CD4-positive, alpha-beta T cell (primary cell): ENCODE data around the gene ABCC6. TPM values are rescaled to one million over a fixed set of nuclear protein-coding genes. Genes with fewer than 3 reads are reported as not detected.

ENCODE experiments used
- ATAC-seq: fragments of 200-7000 bp; cut with Tn5 transposase; one replicate; pipeline ENCODE4 v1.10.0; 2022; ENCODE audit warnings: mild to moderate bottlenecking; ENCODE audit not compliant: poor library complexity
- CTCF ChIA-PET: fragments of 350-600 bp; sonication (Branson Sonifier 250); formaldehyde crosslinking; loops from one replicate; lab custom pipeline; 2021; ENCODE audit warnings: antibody characterized with exemption, inconsistent platforms; lab: Charles Lee
- POLR2A ChIA-PET: fragments of 350-600 bp; sonication (Branson Sonifier 250); formaldehyde crosslinking; loops from one replicate; lab custom pipeline; 2021; ENCODE audit warnings: antibody characterized with exemption, inconsistent platforms; lab: Charles Lee
- DNase-seq, 14 experiments: peaks; one replicate each; pipeline ENCODE4 v3.0.0-alpha.2; 2013 to 2020; ENCODE audit warnings: mixed read lengths in 2 of 14
- H3K27ac ChIP-seq, 2 donors: one replicate each; pipeline versions ENCODE4 v1.5.1 to v1.7.0; 2013; ENCODE audit warnings: low read length in 2 of 2, low read depth in 1 of 2, mild to moderate bottlenecking in 1 of 2
- H3K27me3 ChIP-seq, 2 experiments: 1 replicate in 1 of 2; 2 replicates in 1 of 2; pipeline versions ENCODE4 v1.6.1 to v1.7.0; 2013; ENCODE audit warnings: low read length in 2 of 2, control low read depth in 1 of 2, mild to moderate bottlenecking in 1 of 2, moderate library complexity in 1 of 2; ENCODE audit not compliant: insufficient read depth in 2 of 2, control insufficient read depth in 1 of 2
- H3K36me3 ChIP-seq: one replicate; pipeline ENCODE4 v1.6.1; 2013; ENCODE audit warnings: low read length, control low read depth; ENCODE audit not compliant: insufficient read depth
- H3K4me1 ChIP-seq: one replicate; pipeline ENCODE4 v1.6.1; 2013; ENCODE audit warnings: low read length, control low read depth; ENCODE audit not compliant: insufficient read depth
- H3K4me3 ChIP-seq: one replicate; pipeline ENCODE4 v1.5.1; 2013; ENCODE audit warnings: mild to moderate bottlenecking, low read length, moderate library complexity
- H3K9me3 ChIP-seq, 2 experiments: 1 replicate in 1 of 2; 2 replicates in 1 of 2; pipeline versions ENCODE4 v1.6.1 to v1.7.0; 2013; ENCODE audit warnings: low read length in 2 of 2, mild to moderate bottlenecking in 2 of 2, control low read depth in 1 of 2, moderate library complexity in 1 of 2; ENCODE audit not compliant: control insufficient read depth in 1 of 2, insufficient read depth in 1 of 2
- H3K27ac Mint-ChIP-seq: one replicate; pipeline ENCODE4 v1.8.0; 2020; ENCODE audit warnings: mixed read lengths
- H3K27me3 Mint-ChIP-seq: one replicate; pipeline ENCODE4 v1.8.0; 2021; ENCODE audit warnings: mixed read lengths
- H3K36me3 Mint-ChIP-seq: one replicate; pipeline ENCODE4 v1.8.0; 2021; ENCODE audit warnings: low read depth, mixed read lengths
- H3K4me1 Mint-ChIP-seq: one replicate; pipeline ENCODE4 v1.8.0; 2021; ENCODE audit warnings: low read depth, mixed read lengths
- H3K4me3 Mint-ChIP-seq: one replicate; pipeline ENCODE4 v1.8.0; 2020; ENCODE audit warnings: mild to moderate bottlenecking, mixed read lengths
- H3K9me3 Mint-ChIP-seq: one replicate; pipeline ENCODE4 v1.8.0; 2020; ENCODE audit warnings: mixed read lengths
- CTCF ChIP-seq: fragments of 200-600 bp; IDR thresholded peaks from one replicate; pipeline ENCODE4 v1.8.0; 2022; ENCODE audit warnings: antibody characterized with exemption, mild to moderate bottlenecking
- intact Hi-C, 2 experiments: fragments of 100-400 bp; cut with DNase I in 1 of 2; cut with micrococcal nuclease in 1 of 2; formaldehyde crosslinking; loops; one replicate each; pipeline versions ENCODE4 v1.15.1 to v1.9.0; 2023 to 2025; cut with DNase I, micrococcal nuclease
- total RNA-seq, 174 experiments: library from RNA in 2 of 174; stranded (reverse) in 2 of 174; gene quantifications; one replicate each; pipeline ENCODE4 v1.2.3 and lab custom pipeline; 2021 to 2026

Gene ABCC6
- total RNA-seq, 2 experiments from 2014 or later, result not detected

- no peak overlapping the region for H3K4me3 Mint-ChIP-seq
- POLR2A ChIA-PET, result no interaction called here
- Histone ChIP-seq H3K27me3 (no peaks in the 10 kb centered on the region), H3K36me3 (peaks cover 53% of the 10 kb centered on the region), H3K4me3 (no peak overlapping the region), H3K9me3 (peaks cover 10 to 13% of the 10 kb centered on the region in 2 experiments), H3K4me1 (peaks cover 5% of the 10 kb centered on the region), H3K27ac (no peak overlapping the region)
- no peak for ATAC-seq
- H3K27me3 Mint-ChIP-seq, result no peaks in the 10 kb centered on the region
- DNase-seq, result no peak
- peaks cover 4% of the 10 kb centered on the region for H3K9me3 Mint-ChIP-seq
- no peak for TF ChIP-seq CTCF
- CTCF ChIA-PET, result no interaction called here
- peaks cover 4% of the 10 kb centered on the region for H3K4me1 Mint-ChIP-seq
- intact Hi-C loops, result loop anchor here (5.0 kb wide), 2 partner anchors 238 to 423 kb away; partner anchors contain the start of gene CEP20 (in 1 of the 2)
- H3K36me3 Mint-ChIP-seq, result peaks cover 84% of the 10 kb centered on the region
- H3K27ac Mint-ChIP-seq, result no peak overlapping the region
Measured at GRCh38 chr16:16124974-16125373, 98.3 kb downstream of the ABCC6 start.

- ATAC-seq, result no peak
- Histone ChIP-seq H3K4me1 (peaks cover 8% of the 10 kb centered on the region), H3K36me3 (peaks cover 51% of the 10 kb centered on the region), H3K4me3 (no peak overlapping the region), H3K27me3 (no peaks in the 10 kb centered on the region), H3K9me3 (peaks cover 10 to 13% of the 10 kb centered on the region in 2 experiments), H3K27ac (no peak overlapping the region)
- Mint-ChIP-seq H3K4me1 (peaks cover 4% of the 10 kb centered on the region), H3K27ac (no peak overlapping the region), H3K36me3 (peaks cover 90% of the 10 kb centered on the region), H3K4me3 (no peak overlapping the region), H3K9me3 (peaks cover 4% of the 10 kb centered on the region), H3K27me3 (no peaks in the 10 kb centered on the region)
- ChIA-PET CTCF (no interaction called here), POLR2A (no interaction called here)
- intact Hi-C loops, result no loop called here
- no peak for DNase-seq
- no peak for TF ChIP-seq CTCF
Measured at GRCh38 chr16:16124438-16124837, 98.9 kb downstream of the ABCC6 start.

GRCh38 chr16:16122264-16122663 lies 101.0 kb downstream of the ABCC6 start:
- no peak for TF ChIP-seq CTCF
- Mint-ChIP-seq H3K4me3 (no peak overlapping the region), H3K4me1 (no peaks in the 10 kb centered on the region), H3K27ac (no peak overlapping the region), H3K27me3 (no peaks in the 10 kb centered on the region), H3K36me3 (peaks cover 100% of the 10 kb centered on the region), H3K9me3 (peaks cover 4% of the 10 kb centered on the region)
- Histone ChIP-seq H3K4me1 (peaks cover 8% of the 10 kb centered on the region), H3K27me3 (no peaks in the 10 kb centered on the region), H3K27ac (no peak overlapping the region), H3K9me3 (peaks cover 23 to 29% of the 10 kb centered on the region in 2 experiments), H3K4me3 (no peak overlapping the region), H3K36me3 (peaks cover 61% of the 10 kb centered on the region)
- ATAC-seq, result no peak
- intact Hi-C loops, result no loop called here
- CTCF ChIA-PET, result no interaction called here
- POLR2A ChIA-PET, result interaction anchor here (0.6 kb wide), 1 partner anchor 91 kb away, joined by 3 read pairs; no protein-coding TSS in a partner anchor
- no peak for DNase-seq
